NCI-H526 treated with DMSO at 0.1 percent for 48 hours (cell line): ENCODE data around the gene MEGF9.
"Not testable (repeated sequence)": the region's sequence is repeated elsewhere in the genome, so short reads cannot be mapped to it uniquely, and the experiment has no call there.

Experiments used
- DNase-seq: peaks from one replicate; lab custom pipeline; 2025; lab: John Stamatoyannopoulos, UW

Gene MEGF9

DNA sequence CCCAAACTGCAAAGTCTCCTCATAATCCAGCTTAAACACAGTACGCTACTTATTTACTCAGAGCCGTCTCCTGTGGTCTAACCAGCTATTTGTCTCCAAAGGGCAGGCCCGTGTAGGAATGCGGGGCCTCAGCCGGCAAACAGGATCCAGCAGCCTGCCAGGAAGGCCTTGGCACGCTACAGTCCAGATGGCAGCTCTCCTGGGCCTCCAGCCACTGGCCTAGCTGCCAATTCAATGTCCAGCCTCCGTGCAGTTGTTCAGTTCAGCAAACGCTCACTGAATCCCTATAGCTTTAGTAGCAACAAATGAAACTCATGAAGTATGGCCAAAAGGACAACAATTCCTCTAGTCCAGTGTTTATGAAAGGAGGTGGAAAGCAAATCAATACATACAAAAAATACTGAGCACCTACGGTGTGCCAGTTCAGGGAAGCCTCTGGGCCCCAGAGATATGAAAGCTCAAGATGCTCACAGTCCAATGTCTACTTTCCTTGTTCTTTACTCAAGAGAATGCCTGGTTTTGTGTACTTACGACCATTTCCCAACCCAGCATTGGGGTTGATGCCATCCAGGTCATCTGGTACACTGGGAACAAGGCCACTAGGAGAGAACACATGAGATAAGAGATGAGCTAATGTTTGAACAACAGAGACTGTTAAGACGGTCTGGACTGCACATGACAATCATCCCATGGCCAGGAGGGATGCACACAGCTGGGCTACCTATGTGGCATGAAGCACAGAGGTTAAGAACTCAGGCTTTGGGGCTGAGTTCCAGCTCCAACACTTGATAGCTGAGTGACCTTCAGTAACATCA is 142.6 kb downstream of the MEGF9 start:
- DNase-seq, result no peak

DNA sequence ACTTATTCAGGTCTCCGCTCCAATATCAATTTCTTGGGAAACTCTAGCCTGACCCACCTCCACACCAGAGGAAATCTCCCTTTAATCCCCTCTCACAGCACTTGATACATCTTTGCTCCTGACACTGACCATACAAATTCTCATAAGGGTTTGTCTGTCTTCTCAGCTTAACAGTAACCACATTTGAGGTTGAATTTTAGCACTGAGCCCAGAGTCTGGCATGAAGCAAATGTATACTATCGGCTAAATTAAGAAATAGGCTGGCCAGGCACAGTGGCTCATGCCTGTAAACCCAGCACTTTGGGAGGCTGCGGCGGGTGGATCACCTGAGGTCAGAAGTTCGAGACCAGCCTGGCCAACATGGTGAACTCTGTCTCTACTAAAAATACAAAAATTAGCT is 144.0 kb downstream of the MEGF9 start:
- DNase-seq, result no peak

DNA sequence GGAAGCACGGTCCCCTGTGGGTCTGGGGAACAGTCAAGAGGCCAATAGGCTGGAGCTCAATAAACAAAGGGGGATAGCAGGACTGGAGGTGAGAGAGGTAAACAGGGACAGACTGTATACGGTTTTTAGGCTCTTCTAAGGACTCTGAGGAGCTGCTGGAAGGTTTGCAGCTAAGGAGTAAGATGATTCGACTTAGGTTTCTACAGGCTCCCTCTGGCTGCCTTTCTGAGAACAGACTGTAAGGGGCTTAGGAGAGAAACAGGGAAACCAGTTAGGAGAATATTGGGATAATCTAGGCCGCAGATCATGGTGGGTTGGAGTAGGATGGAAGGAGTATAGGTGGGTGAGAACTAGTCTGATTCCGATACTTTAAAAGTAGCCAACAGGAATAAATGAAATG is 144.7 kb downstream of the MEGF9 start:
- no peak for DNase-seq

DNA sequence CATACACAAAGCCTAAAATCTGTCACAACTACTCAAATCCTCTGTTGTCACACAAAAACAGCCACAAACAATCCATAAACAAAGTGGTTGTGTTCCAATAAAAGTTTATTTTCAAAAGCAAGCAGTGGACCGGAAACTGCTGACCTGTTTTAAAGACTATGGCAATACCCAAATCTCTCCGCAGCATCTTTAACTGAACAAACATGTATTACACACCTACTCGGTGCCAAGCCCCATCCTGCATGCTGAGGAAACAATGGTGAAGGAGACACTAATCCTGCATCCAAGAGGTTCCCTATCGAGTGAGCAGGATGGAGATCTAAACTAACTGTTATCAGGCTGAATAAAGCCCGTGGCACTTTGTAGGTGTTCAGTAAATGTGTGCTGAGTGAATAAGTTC is 145.5 kb downstream of the MEGF9 start:
- DNase-seq, result no peak

DNA sequence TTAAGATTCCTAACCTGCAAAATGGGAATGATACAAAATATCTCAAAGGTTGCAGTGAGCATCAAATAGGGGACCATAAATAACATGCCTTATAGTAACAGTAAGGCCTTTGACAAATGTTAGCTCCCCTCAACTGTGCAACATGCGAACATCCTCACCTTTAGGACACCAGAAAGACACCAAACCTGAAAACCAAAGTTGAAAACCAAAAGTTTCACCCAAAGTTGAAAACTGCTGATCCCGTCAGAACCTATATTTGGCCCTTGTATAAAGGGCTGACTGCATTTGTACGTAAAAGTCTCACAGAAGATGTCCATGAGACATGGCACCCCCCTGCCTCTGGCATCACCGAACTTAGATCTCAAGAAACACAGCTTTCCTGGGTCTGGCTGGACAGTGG is 146.4 kb downstream of the MEGF9 start:
- DNase-seq, result no peak

DNA sequence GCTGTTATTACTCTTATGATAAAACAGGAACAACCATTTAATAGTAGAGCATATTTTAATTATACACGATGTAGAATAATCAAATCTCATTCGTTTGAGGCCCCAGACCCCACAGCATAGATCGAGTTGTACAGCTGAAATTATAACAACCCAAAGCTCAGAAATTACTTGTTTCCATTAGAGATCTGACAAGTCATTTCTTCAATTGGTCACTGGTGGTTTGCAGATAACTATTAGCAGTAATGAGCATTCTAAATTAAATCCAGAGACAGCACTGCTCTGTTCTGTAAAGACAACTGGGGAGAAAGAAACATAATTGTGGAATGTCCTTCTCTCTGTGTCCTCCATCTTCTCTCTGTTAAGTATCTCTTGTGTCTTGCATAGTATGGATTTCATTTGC is 147.2 kb downstream of the MEGF9 start:
- no peak for DNase-seq

DNA sequence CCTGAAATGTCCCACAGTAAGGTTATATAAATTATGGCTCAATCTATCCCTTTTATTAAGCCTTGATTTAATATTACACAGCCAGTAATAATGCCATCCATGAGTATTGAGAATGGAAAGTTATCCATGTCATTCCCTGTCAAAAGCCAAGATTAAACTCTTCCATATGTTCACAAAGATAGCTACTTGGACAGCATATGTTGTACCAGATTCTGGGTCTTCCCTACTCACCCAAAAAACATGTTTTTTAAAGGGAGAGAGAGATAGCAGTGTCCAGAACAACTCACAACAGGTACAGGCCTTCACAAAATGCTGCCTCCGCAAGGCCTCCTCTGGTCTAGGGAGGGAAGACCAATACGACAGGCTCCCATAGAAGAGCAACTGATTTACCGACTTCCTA is 149.7 kb downstream of the MEGF9 start:
- no peak for DNase-seq

DNA sequence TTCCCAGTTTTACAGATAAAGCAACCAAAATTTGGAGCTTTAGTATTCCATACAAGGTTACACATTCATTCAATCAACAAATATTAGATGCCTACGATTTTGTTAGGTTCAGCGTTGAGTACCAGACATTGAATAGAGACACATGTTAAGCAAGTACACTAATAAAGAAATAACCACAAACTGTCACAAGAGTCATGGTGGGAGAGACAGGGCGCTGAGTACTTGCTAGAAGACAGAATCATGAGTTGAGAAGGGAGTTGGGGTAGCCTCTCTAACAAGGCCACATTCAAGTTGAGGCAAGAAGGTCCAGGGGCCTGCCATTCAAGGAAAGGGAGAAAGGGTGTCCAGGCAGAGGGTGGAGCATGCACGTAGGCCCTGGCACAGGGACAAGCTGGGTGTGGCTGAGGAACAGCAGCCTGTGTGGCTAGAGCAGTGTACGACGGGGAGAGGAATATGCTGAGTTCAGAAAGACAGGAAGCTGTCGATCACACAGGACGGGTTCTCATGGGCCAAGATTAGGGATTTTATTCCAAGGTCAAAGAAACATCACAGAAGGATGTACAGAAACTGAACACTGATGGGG is 151.3 kb downstream of the MEGF9 start:
- DNase-seq, result no peak

DNA sequence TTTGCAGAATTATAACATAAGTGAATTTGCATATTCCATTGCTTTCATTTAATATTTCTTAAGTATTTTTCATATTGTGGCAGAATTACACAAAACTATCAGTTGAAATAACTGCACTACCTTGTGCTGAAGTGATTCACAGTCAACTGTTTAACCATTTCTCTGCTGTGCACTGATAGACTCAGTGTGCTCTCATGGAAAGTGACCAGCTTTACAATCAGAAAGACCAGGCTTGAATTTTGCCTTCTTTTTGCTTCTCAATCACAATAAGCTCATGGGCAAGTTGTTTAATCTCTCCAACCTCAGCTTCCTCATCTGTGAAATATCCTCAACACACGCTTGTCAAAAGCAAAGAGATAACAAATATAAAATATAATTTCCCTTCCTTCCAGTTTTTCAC is 152.6 kb downstream of the MEGF9 start:
- no peak for DNase-seq

DNA sequence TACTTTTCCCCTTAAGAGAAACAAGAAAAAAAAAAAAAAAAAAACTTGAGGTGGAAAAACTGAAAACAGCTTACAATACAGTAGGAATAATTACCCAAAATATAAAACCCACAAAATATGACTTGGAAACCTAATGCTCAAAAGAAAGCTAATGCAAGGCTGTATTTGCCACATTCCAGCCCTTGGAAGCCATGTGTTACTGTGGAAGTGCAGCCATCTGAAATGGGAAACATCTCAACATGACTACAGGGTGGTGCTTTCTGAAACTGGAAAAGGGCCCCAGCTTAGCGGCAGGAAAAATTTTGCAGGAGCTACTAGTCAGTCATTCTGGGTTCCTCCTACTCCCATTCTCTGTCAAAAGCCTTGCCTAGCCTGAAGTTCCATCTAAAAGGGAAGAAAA is 154.7 kb downstream of the MEGF9 start:
- DNase-seq, result no peak

DNA sequence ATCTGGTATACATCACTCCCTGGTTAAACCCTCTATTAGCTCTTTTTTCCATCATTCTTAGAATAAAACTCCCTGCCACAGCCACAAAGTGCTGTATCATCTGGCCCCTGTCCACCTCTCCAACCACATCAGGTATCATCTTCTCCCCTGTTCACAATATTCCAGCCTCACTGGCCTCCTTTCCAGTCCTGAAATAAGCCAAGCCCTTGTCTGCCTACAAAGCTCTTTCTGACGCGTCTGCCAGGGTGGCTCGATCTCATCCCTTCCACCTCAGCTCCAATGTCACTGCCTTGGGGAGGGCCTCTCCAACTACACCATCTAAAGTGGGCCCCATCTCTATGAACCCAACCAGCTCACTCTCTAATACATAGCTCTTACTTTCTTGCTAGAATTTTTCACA is 155.8 kb downstream of the MEGF9 start:
- no peak for DNase-seq

DNA sequence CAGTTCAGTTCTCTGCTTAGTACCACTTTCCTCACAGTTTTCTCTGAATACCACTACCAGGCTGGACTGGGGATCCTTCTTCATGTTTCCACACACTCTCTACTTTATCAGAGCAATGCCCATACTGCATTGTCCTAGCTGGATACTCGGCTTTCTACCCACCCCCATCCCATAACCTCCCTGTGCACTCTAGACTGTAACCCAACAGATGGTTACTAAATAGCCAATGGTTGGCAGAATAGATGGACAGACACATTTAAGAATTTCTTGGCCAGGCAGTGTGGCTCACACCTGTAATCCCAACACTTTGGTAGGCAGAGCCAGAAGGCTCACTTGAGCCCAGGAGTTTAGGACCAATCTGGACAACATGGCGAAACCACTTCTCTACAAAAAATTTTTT is 157.1 kb downstream of the MEGF9 start:
- no peak for DNase-seq

DNA sequence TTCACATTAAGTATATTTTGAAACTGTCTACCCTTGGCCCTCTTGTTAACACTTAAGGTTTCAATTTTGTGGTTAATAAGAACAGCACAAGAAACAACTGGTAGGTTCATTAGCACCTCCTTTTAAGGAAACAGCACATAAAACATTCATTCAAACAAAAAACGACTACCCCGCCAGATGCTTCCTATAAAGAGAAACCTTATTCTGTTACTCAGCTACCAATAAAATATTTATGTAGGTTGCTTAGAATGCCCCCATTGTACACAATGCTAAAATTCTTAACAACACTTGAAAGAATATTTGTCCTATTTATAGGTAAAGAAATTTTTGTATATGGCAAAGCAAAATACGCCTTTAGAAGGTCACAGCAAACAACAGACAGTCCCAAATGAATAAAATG is 157.5 kb downstream of the MEGF9 start:
- no peak for DNase-seq

DNA sequence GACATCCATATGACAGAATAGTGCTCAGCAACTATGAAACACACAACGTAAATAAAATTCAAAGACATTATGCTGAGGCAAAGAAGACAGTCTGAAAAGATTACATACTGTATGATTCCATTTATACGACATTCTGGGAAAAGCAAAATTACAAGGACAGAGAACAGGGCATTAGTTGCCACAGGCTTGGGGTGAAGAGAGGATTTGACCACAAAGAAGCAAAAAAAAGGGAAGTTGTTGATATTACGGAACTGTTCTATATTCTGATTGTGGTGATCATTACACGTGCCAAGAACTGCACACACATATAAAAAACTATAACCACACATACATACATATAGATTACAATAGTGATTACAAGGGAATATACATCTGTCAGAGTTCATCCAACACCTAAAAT is 158.4 kb downstream of the MEGF9 start:
- no peak for DNase-seq

DNA sequence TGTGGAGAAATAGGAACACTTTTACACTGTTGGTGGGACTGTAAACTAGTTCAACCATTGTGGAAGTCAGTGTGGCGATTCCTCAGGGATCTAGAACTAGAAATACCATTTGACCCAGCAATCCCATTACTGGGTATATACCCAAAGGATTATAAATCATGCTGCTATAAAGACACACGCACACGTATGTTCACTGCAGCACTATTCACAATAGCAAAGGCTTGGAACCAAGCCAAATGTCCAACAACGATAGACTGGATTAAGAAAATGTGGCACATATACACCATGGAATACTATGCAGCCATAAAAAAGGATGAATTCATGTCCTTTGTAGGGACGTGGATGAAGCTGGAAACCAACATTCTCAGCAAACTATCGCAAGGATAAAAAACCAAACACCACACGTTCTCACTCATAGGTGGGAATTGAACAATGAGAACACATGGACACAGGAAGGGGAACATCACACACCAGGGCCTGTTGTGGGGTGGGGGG is 162.0 kb downstream of the MEGF9 start:
- DNase-seq, result not testable (repeated sequence)
